ENCODE measurements around the gene ZCCHC14.
"Not testable (repeated sequence)": the region's sequence is repeated elsewhere in the genome, so short reads cannot be mapped to it uniquely, and the experiment has no call there.

Gene ZCCHC14

GRCh38 chr16:87523605-87524004 lies 30.8 kb upstream of the ZCCHC14 start:
- DNase-seq = not testable (repeated sequence)

- not testable (repeated sequence) for DNase-seq
Observed at GRCh38 chr16:87521764-87522163, 28.9 kb upstream of the ZCCHC14 start.

GRCh38 chr16:87519170-87519569 lies 26.3 kb upstream of the ZCCHC14 start:
- not testable (repeated sequence) for DNase-seq

GRCh38 chr16:87518430-87519051 lies 25.7 kb upstream of the ZCCHC14 start:
- DNase-seq = not testable (repeated sequence)

- not testable (repeated sequence) for DNase-seq
Observed at GRCh38 chr16:87517610-87518429, 25.0 kb upstream of the ZCCHC14 start.

GRCh38 chr16:87516361-87516760 lies 23.5 kb upstream of the ZCCHC14 start:
- DNase-seq = no peak

- no peak for DNase-seq
Observed at GRCh38 chr16:87515475-87516330, 22.9 kb upstream of the ZCCHC14 start.

GRCh38 chr16:87509778-87510177 lies 17.0 kb upstream of the ZCCHC14 start:
- not testable (repeated sequence) for DNase-seq

GRCh38 chr16:87507351-87508069 lies 14.7 kb upstream of the ZCCHC14 start:
- no peak for DNase-seq

- DNase-seq = no peak
Observed at GRCh38 chr16:87506423-87507350, 13.9 kb upstream of the ZCCHC14 start.

GRCh38 chr16:87505834-87506233 lies 13.0 kb upstream of the ZCCHC14 start:
- no peak for DNase-seq

GRCh38 chr16:87503232-87503937 lies 10.6 kb upstream of the ZCCHC14 start:
- not testable (repeated sequence) for DNase-seq

GRCh38 chr16:87502308-87502969 lies 9.6 kb upstream of the ZCCHC14 start:
- no peak for DNase-seq

GRCh38 chr16:87501117-87501516 lies 8.3 kb upstream of the ZCCHC14 start:
- no peak for DNase-seq

GRCh38 chr16:87499189-87499486 lies 6.3 kb upstream of the ZCCHC14 start:
- DNase-seq = no peak

GRCh38 chr16:87498324-87499188 lies 5.7 kb upstream of the ZCCHC14 start:
- no peak for DNase-seq

GRCh38 chr16:87497767-87498290 lies 5.0 kb upstream of the ZCCHC14 start:
- DNase-seq = not testable (repeated sequence)

GRCh38 chr16:87497023-87497766 lies 4.4 kb upstream of the ZCCHC14 start:
- DNase-seq = not testable (repeated sequence)

- peak; percentile 69 for DNase-seq
Observed at GRCh38 chr16:87496447-87496801, 3.6 kb upstream of the ZCCHC14 start.
